Activated CD4-positive, CD25-positive, alpha-beta regulatory T cell treated with anti-CD3 and anti-CD28 coated beads, Interleukin-2, amount 50 U/mL, for 24 hours (primary cell): ENCODE data around the gene XYLB.

Source experiments
- ATAC-seq, 2 donors: fragments of 150-1000 bp; cut with Tn5 transposase; one replicate each; pipeline ENCODE4 v1.10.0; 2021; ENCODE audit warnings: mild to moderate bottlenecking in 1 of 2, moderate library complexity in 1 of 2

Gene XYLB

DNA sequence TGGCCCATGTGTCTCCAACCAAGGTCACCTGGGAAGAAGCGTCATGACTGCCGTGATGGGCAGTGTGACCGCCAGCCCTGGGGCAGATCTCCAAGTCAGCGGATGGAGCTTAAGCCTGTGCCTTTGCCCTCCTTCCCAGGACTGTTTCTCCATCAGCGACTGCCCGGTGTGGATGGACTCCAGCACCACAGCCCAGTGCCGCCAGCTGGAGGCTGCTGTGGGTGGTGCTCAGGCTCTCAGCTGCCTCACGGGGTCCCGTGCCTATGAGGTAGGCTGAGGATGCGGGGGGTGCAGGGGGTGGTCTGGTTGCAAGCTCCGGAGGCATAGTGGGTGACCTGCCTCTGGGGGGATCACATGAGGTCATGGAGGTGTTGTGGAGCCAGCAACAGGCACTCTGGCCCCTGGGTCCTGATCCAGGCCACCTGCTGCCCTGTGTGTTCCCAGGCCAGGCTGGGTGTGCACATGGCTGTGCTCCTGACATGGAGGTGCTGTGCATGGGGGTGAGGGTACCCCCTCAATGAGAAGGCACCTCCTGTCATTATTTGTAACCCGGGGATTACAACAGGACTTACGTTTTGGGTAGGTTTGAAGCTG, 19.0 kb downstream of the XYLB start:
- ATAC-seq: no peak

DNA sequence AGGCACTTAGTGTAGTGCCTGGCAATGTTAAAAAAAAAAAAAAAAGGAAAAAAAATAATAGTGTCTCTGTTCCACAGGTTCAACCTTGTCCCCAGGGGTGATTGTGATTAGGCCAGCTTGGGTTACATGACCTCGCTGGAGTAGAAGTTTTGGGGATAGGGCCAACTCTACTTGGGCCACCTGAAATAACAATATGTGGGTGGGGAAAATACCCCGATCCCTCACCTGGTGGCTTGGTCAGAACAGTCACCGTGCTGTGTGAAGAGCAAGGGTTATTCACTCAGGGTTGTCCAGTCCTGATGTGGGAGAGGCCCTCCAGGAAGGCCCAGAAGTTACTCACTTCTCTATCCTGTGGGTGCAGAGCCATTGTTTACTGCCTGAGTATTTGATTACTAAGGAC, 19.5 kb downstream of the XYLB start:
- ATAC-seq: no peak

DNA sequence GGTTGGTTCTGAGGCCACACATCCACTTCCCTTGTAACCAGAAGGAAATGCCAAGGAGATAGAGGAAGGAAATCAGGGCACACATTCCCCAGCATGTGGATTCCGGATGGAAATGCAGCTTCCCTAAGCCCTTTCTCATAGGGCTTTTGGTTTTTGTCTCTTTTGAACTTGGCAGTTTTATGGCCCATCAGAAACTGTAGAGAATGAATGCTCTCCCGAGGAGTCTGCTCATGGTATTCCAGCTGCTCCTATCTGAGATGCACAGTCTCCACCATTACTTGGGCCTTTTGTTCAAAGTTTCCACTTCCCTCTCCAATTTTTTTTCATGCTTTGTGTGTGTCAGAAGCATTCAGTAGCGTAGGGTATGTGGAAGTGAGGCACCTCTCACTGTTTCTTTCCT, 21.2 kb downstream of the XYLB start:
- no peak for ATAC-seq

DNA sequence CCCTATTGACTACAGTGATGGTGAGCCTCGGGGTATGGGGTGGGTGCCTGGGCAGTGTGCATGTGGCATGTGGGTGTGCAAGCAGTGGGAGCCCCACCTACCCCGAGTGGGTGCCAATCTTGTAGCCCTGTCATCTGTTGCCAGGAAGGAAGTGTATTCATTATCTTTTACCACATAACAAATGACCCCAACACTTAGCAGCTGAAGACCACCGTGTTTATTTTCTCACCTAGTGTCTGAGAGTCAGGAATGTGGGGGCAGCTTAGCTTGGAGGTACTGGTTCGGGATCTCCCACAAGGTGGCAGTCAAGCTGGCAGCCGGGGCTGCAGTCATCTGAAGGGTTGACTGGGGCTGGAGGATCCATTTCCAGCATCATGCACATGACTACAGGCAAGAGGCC, 21.7 kb downstream of the XYLB start:
- ATAC-seq: no peak

DNA sequence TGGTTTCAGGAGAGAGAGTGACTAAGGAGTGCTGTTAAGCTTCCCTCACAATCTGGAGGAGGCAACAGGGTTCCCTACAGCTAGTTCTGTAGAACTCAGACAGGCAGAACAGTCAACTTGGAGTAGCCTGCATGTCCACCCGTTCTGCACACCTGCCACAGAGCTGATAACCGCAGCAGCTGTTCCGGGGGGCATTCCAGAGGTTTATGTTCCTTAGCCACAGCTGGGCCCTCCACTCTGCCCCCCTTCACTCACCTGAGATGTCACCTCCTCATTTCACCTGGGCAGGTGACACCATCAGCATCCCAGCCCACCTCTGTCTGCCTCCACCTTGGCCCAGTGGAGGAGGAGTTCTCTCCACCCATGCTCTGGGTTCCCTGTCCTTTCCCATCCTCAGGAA, 22.6 kb downstream of the XYLB start:
- no peak for ATAC-seq

DNA sequence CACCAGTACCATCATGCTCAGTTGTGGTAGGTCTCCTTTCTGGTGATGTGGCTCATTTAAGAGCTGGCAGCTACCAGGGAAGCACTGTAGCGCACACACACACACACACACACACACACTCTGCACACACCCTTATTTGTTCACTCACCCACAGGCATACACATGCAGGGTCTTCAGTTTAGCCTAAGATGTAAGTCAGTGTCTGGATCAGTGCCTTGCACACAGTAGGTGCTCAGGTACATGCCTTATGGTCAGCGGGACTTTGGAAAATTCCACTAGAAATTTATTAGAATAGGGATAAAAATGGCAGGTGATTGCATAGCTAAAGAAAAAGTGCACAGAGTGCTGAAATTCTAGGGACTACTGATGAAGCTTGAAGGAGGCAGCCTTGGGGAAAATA, 23.6 kb downstream of the XYLB start:
- ATAC-seq: no peak

DNA sequence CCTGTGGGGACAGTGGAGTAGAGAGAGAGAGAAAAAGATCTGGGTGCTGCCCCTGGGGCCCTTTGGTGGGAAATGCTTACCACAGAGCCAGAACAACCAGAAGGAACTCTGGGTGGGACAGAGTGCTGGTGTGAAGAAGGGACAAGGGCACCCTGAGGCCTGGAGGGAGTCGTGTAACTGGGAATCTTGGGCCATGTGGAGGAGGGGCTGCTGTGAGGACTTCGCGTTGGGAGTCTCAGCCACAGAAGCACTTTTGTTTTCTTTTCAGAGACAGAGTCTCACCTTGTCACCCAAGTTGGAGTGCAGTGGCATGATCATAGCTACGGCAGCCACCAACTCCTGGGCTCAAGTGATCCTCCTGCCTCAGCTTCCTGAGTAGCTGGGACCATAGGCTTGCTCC, 24.3 kb downstream of the XYLB start:
- ATAC-seq: no peak

DNA sequence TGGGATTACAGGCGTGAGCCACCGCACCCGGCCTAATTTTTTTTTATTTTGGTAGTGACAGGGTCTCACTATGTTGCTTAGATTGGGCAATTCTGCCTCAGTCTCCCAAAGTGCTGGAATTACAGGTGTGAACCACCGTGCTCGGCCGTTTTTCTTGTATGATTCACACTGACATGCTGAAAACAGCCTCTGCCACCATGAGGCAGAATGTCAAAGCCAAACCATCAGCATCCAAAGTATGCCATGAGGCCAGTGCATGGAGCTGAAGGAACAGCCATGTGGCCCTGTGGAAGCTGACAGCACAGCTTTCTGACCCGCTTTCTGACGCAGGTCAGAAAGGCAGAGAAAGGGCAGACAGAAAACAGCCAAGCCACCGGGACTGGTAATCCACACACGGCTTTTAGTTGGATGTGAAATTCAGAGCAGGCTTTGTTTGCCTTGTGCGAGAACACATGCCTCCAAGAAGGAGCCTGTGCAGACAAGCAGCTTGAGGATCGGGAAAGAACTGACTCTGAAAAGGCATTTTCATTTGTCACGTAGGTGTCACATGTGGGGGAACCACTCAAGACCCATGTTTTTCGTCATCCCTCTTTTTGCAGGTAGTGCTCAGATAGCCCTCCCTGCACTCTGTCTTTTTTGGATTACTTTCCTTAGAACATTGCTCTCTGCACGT, 25.1 kb downstream of the XYLB start:
- ATAC-seq: no peak

DNA sequence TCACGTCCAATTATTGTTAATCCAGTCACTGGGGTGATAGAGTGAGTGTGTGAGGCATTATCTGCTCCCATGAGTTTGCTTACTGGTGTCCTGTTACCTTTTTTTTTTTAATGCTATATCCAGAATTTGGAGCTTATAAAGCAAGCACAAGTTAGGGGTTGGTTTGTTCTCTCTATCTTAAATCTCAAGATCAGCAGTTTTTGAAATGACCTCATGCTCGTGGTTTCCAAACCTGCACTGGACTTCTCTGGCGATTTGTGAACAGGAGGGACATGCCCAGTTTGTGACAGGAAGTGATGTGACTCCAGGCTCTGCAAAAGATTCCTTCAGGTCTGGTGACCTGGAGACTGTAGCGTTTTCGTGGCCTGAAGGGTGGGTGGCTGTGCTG, 25.6 kb downstream of the XYLB start:
- ATAC-seq: no peak

DNA sequence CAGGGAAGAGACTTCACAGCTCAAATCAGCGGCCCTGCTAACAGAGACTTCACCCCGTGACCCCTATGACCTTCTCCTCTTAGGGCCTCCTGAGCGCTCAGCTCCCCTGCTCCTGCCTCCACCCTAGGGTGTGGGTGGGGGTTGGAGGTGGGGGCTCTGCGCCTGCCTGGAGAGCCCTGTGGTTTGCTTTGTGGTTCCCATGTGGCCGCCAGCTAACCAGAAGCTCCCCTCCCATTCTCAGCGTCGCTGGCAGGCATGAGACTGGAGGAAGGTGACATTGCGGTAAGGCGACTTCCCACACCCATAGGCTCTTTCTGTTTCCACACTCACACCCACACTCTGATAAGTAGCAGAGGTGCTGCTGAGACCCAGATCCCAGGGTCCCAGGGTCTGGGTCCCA, 27.6 kb downstream of the XYLB start:
- ATAC-seq: peak; percentile 19 to 59

DNA sequence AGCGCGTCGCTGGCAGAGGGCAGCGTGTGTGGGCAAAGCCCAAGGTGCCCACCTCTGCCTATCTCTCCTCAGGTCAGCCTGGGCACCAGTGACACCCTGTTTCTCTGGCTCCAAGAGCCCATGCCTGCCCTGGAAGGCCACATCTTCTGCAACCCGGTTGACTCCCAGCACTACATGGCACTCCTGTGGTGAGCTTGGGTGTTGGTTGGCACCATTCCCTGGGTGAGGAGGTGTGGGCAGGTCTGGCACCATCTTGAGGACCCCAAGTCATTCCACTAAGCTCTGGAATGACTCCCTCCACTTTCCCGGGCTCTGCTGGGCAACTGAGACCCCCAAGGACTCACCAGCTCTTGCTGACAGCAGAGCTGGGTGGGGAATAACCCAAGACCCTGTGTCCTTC, 28.5 kb downstream of the XYLB start:
- no peak for ATAC-seq

DNA sequence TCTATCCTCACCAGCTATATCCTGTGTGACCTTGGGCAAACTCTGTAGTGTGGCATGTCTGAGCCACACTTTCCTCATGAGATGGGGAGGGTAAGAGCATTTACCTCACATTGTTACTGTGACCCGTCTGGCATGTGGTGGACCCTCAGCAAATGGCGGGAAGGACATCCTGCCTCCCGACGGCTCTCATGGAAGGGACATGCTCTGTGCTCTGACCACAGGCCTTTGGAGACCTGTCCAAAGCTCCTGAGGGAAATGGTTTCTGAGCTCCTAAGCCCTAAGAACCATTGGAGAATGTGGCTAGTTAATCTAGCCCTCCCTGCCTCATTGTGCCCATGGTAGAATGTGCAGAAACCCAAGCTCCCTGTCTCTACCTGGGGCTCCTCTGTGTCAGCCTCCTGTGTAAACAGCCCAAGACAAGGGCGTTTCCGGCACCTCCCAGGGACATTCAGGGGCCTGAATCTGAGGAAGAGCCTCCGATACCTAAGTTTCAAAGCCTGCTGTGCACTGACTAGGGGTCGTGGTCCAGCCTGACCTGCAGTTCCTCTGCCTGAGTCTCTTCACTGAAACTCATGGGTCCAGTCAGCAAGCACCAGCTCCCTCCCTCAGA, 29.0 kb downstream of the XYLB start:
- ATAC-seq: no peak

DNA sequence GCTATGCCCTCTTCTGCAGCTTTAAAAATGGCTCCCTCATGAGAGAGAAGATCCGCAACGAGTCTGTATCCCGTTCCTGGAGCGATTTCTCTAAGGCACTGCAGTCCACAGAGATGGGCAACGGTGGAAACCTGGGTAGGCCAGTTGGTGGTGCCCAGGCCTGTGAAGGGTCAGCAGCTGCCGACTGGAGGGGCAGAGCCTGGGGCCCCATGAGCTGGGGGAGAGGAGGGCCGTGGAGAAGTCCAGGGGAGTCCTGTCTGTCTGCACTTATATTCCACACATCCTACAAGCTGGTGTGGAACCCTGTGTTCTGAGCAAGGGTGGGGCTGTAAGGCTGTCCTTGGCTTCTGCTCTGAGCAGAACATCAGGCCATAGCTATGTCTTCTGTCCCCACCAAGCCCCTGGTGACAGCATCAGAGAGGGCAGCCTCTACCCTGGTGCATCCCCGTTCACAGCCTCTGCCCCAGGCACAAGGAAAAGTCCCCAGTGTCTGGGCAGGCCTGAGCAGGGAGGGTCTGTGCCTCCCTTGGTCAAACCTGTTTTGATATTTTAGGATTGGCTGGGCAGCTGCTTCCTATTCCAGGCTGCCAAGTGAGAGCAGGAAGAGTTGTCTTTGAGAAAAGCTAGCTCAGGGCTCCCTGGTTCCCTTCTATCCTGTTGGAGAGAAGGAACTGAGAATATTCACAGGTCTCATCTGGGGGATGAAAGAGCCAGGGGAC, 29.7 kb downstream of the XYLB start:
- ATAC-seq: no peak

DNA sequence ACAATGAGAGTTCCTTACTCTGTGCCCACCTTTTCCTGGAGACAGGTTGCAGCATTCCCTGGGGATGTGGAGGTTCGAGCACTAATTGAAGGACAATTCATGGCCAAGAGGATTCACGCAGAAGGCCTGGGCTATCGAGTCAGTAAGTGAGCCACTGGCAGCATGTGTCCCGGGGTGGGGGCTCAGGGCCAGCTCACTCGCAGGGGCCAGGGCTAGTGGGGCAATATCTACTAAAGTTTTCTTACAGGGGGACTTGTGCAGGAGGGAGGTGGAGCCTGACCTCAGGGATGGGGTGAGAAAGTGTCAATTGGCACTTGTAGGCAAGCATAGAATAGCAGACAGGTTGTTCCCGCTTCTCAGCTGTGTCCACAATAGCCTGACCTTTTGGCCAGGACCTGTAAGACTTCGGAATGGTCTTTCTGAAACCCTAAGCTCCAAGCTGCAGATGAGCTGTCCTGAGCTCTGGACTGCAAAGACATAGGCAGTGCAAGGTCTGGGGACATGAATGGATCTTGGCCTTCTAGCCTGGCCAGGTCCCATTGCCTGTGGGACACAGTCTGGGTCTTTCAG, 32.7 kb downstream of the XYLB start:
- no peak for ATAC-seq

DNA sequence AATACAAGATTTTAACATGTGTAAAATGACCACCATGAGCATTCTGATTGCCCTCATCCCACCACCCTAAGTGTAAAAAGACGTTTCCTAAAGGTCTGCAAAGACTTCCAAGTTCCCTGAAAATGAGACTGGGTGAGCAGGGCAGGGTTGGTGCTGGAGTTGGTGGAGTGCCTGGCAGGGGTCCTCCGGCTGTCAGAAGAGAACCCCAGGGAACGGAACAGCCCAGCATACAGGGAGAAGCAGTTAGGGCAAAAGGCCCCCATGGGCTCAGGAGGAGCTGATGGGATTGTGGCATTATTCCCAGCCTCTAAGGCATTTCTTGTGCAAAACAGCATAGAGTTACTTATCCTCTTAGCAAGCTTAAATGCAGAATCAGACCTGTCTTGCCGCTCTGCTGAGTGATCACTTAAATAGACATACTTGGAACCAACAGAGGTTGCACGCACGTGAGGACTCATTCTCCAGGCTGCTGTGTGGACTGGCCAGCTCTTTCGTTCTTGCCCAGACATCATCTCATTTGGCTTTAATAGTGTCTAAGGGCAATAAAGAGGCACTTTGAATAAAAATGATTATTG, 36.0 kb downstream of the XYLB start:
- no peak for ATAC-seq

DNA sequence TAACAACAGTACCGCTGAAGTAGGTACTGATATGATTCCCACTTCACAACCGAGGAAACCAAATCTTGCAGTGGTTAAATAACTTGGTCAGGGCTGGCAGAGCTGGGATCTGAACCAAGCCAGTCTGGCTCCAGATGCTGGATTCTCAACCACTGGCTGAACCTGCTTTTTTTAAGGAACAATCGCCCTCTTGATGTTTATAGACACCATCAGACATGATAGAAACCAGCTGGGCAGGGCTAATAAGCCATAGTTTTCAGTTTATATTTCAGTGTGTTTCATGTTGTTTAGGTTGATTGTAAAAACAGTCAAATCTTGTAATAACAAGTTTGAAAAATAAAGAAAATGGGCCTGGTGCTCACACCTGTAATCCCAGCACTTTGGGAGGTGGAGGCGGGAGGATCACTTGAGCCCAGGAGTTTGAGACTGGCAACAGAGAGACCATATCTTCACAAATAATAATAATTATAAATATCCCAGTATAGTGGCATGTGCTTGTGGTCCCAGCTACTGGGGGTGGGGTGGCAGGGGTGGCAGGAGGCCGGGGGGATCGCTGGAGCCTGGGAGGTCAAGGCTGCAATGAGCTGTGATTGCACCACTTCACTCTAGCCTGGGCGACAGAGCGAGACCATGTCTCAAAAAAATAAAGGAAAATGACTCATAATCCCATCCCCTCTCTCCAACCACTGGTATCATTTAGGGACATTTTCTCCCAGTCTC, 36.7 kb downstream of the XYLB start:
- ATAC-seq: no peak

DNA sequence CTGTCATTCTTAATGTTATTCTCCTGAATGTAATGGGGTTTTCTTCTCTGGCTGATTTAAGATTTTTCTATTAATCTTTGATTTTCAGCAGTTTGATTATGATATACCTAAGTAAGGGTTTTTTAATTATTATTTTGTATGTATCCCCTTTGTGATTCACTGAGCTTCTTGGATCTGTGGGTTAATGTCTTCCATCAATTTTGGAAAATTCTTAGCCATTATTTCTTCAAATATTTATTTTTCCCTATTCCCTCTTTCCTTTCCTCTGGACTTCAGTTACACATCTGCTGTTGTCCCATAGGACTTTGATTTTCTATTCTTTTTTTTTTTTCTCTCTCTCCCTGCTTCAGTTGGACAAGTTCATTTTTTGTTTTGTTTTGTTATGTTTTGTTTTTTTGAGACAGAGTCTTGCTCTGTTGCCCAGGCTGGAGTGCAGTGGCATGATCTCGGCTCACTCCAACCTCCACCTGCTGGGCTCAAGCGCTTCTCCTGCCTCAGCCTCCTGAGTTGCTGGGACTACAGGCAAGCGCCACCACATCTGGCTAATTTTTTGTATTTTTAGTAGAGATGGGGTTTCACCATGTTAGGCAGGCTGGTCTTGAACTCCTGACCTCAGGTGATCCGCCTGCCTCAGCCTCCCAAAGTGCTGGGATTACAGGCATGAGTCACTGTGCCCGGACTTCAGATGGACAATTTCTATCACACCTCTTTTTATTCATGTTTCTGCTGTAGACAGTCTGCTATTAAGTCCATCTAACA, 40.6 kb downstream of the XYLB start:
- no peak for ATAC-seq

DNA sequence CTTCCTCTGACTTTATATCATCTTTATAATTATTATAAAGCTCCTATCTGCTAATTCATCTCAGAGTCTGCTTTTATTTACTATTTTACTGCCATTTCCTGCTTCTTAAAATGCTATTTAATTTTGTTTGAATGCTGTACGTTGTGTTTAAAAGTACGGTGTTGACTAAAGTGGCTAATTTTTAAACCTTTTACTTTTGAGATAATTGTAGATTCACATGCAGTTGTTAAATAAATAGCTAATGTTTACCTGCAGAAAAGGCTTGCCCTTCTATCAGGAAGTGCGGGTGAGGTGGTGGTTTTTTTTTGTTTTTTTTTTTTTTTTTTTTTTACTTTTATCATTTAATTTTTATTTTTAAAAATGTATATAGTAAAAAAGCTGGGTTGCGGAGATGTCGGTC, 41.3 kb downstream of the XYLB start:
- ATAC-seq: no peak

DNA sequence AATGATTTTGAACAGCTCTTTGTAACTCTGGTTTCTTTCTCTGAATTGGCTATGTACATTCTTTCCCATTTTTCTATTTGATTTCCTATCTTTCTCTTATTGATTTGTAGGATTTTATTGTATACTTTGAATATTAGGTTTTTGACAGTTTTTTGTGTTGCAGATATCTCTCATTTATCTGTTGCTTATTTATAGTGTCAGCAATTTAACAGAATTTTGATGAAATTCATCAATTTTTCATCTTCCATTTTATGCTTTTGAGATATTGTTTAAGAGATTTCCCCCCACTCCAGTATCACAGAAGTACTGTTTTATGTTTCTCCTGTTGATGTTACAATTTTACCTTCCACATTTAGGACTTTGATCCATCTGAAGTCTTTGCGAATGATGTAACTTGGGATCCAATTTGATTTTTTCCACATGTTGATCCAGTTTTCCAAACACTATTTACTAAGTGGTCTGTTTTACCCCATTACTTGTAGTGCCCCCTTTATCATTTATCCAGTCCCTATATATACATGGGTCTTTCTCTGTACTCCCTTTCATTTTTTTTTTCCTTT, 46.1 kb downstream of the XYLB start:
- ATAC-seq: no peak

DNA sequence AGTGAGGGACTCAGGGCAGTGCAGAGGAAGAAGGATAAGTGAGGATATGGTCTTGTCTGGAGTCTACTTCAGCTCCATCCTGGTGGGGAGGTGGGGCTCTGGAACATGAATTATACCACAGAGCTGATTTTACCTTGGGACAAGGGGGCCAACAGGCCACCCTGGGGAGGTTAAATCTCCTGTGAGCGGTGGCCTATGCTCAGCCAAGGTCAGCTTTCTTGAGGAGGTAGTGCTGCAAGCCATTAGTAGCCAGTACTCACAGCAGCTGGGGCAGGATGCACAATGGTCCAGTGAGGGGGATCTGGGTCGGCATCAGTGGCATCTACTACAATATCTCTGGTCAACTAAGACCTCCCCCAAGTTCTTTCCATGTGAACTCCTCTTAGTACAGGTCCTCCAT, 49.7 kb downstream of the XYLB start:
- no peak for ATAC-seq

DNA sequence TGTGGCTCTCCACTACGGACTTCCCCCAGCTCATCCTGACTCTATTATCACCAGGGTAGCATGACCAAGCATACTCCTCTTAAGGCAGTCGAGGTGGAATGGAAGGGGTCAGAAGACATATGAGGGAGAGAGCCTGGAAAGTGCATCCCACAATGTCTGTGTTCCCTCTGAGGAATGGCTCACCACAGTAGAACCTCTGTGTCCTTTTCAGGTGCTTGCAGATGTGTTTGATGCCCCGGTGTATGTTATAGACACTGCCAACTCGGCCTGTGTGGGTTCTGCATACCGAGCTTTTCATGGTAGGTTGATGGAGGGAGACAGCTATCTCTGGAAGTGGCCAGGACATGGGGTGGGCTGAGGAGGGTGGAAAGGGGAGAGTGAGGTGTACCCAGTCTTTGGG, 50.3 kb downstream of the XYLB start:
- no peak for ATAC-seq

DNA sequence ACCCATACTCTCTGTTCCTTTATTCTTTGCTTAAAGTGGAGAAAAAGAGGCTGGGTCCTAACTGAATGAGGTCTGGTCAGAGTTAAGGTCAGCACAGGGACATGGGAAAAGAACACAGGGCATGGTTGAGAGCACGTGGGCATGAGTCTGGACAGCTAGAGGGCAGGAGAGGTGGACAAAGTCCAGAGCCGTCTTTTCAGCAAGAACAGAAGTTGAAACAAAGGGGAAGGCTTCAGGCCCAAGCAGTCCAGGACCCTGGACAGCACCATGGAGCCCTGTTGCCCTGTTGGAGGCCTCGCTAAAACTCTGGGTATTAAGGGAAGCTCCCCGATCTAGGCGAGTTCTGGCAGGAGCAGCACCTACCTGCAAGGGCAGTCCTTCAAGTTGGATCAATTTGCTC, 50.7 kb downstream of the XYLB start:
- ATAC-seq: no peak
